ENCODE data around the gene LELP1. TPM values are rescaled to one million over a fixed set of nuclear protein-coding genes. Genes with fewer than 3 reads are reported as not detected.

Gene LELP1
- total and polyA plus RNA-seq, 10 of the 15 experiments (the other 5 are each of a cell fraction or from before 2014, with no cell fraction given): not detected

- TF ChIP-seq E2F8 (IDR thresholded peaks at IDR 0.05; ENCODE audit: low read depth, partially characterized antibody) (no peak), ASH2L (IDR thresholded peaks at IDR 0.05; ENCODE audit: borderline replicate concordance, low read depth) (no peak), SPI1 (IDR thresholded peaks at IDR 0.05; ENCODE audit: borderline replicate concordance, insufficient read depth, low read depth, low read length) (no peak), SREBF2 (IDR thresholded peaks at IDR 0.05; ENCODE audit: low read length) (no peak), GABPA (IDR thresholded peaks at IDR 0.05; ENCODE audit: low read depth) (no peak), ZBED1 (IDR thresholded peaks at IDR 0.05; ENCODE audit: borderline replicate concordance) (no peak), HDAC2 (IDR thresholded peaks at IDR 0.05) (no peak)
These were observed 28.1 kb downstream of the LELP1 start (continued) for GRCh38 chr1:153231363-153231762.

GRCh38 chr1:153231785-153232184 is 28.6 kb downstream of the LELP1 start:
- ChIA-PET CTCF (interaction anchor here (2.3 to 3.7 kb wide), 4 partner anchors 11 to 56 kb away, joined by 7 to 38 read pairs (median 28); no protein-coding TSS in a partner anchor), SMC1A (ENCODE audit: uncharacterized antibody, unreplicated experiment) (interaction anchor here (1.9 to 4.2 kb wide), 4 partner anchors 8 to 113 kb away, joined by 7 to 42 read pairs (median 8); no protein-coding TSS in a partner anchor), POLR2A (no interaction called here), RAD21 (ENCODE audit: unreplicated experiment) (interaction anchor here (1.3 to 3.2 kb wide), 3 partner anchors 29 to 45 kb away, joined by 3 to 31 read pairs (median 4); partner anchors contain the start of gene LORICRIN)
- H3K9ac ChIP-seq (ENCODE audit: control insufficient read depth, insufficient read depth, low read length): no peak overlapping the region
- FAIRE-seq (no peak), DNase-seq (ENCODE audit: low read depth, low spot score) (no peak), ATAC-seq (no peak)
- H3K4me3 ChIP-seq: no peak overlapping the region
- BruUV-seq (replicated peaks): no TSS peak
- no peaks in the 10 kb centered on the region; the same call in 2 of the 3 replicates for H3K9me3 ChIP-seq (replicated peaks; ENCODE audit: control insufficient read depth, insufficient read depth, low read length)
- intact Hi-C loops (cut with micrococcal nuclease; ENCODE audit: unreplicated experiment): no loop called here
- H3K4me1 ChIP-seq (ENCODE audit: control insufficient read depth, insufficient read depth, low read length): no peaks in the 10 kb centered on the region
- H3K27ac ChIP-seq (ENCODE audit: control insufficient read depth, insufficient read depth): no peak overlapping the region
- no peaks in the 10 kb centered on the region for H3K36me3 ChIP-seq (ENCODE audit: control insufficient read depth in 2 of 2, insufficient read depth in 2 of 2, low read length in 1 of 2)
- H4K20me1 ChIP-seq (ENCODE audit: control insufficient read depth, insufficient read depth): no peaks in the 10 kb centered on the region
- in situ Hi-C loops (cut with MboI): no loop called here
- WGBS (ENCODE audit: insufficient coverage, insufficient replicate concordance, low lambda C conversion rate, missing lambda C conversion rate): 3% methylated on average over 2 of the region's 2 CpGs
- no peak overlapping the region for H2AFZ ChIP-seq (ENCODE audit: control insufficient read depth, low read depth, low read length)
- H3K79me2 ChIP-seq (ENCODE audit: control insufficient read depth, insufficient read depth, low read length): no peaks in the 10 kb centered on the region
- TF ChIP-seq NFIC (IDR thresholded peaks at IDR 0.05; ENCODE audit: low read depth, low read length) (no peak), CEBPB (IDR thresholded peaks at IDR 0.05; ENCODE audit: borderline replicate concordance in 1 of 2, low read depth in 2 of 2, low read length in 2 of 2) (no peak), SKIL (IDR thresholded peaks at IDR 0.05; ENCODE audit: low read depth, poor library complexity, severe bottlenecking) (no peak), CBX3 (IDR thresholded peaks at IDR 0.05; ENCODE audit: borderline replicate concordance, low read depth) (no peak)
- H3K4me2 ChIP-seq (ENCODE audit: control insufficient read depth, insufficient read depth): no peak overlapping the region
- no peaks in the 10 kb centered on the region; a peak in 1 of 4 replicates for H3K27me3 ChIP-seq (replicated peaks in 1 of 2; ENCODE audit: control insufficient read depth in 2 of 2, insufficient read depth in 2 of 2, low read length in 1 of 2)

All from GM12878 (cell line).